HepG2 (cell line): ENCODE measurements around the gene FRMD4A. TPM values are rescaled to one million over a fixed set of nuclear protein-coding genes. Genes with fewer than 3 reads are reported as not detected.

Experiments used
- ATAC-seq: fragments of 200-7000 bp; cut with Tn5 transposase; 3 replicates; pipeline ENCODE4 v1.9.1; 2020; ENCODE audit warnings: mild to moderate bottlenecking, moderate library complexity
- BruUV-seq: library from RNA; stranded (reverse); fragments of 400-500 nt; replicated peaks from 2 replicates; lab custom pipeline; 2021; lab: Mats Ljungman, UMichigan
- CTCF ChIA-PET: fragments of 300-600 bp; formaldehyde crosslinking; extraction: SDS; loops from one replicate; lab custom pipeline; 2021; ENCODE audit warnings: low total read pairs, inconsistent platforms, low intra/inter-chr PET ratio; lab: Yijun Ruan, JAX
- POLR2A ChIA-PET: fragments of 350-600 bp; sonication (Branson Sonifier 250); formaldehyde crosslinking; loops from one replicate; lab custom pipeline; 2020; ENCODE audit warnings: antibody characterized with exemption, inconsistent platforms; lab: Yijun Ruan, JAX
- DNase-seq: peaks from one replicate; pipeline ENCODE4 v3.0.0-alpha.2; 2015; ENCODE audit warnings: low spot score
- FAIRE-seq: peaks from 3 replicates; lab custom pipeline; 2011; peaks lifted over from hg19 to GRCh38; lab: Jason Lieb, UNC
- H2AFZ ChIP-seq: one replicate; pipeline ENCODE4 v1.6.1; 2011; ENCODE audit warnings: low read length, inconsistent platforms
- H3K27ac ChIP-seq: fragments of 300-600 bp; 3 replicates; pipeline ENCODE4 v1.8.0; 2011; ENCODE audit warnings: mixed run types, mild to moderate bottlenecking, mixed read lengths, low read length, inconsistent platforms; ENCODE audit not compliant: insufficient read depth; ENCODE audit errors: extremely low read length
- H3K27me3 ChIP-seq, 2 experiments: fragments of 200-600 bp in 1 of 2; 2 replicates in 1 of 2; 3 replicates in 1 of 2; pipeline versions ENCODE4 v1.6.0 to v1.8.0; 2011; ENCODE audit warnings: low read length in 2 of 2, mild to moderate bottlenecking in 2 of 2, moderate library complexity in 2 of 2, inconsistent platforms in 1 of 2; ENCODE audit not compliant: insufficient read depth in 2 of 2, control insufficient read depth in 1 of 2
- H3K36me3 ChIP-seq, 2 experiments: fragments of 200-600 bp in 1 of 2; replicated peaks in 1 of 2; 2 replicates in 1 of 2; 3 replicates in 1 of 2; pipeline versions ENCODE4 v1.5.1 to v1.8.0; 2011; ENCODE audit warnings: low read length in 2 of 2, inconsistent platforms in 1 of 2; ENCODE audit not compliant: insufficient read depth in 2 of 2, control insufficient read depth in 1 of 2
- H3K4me1 ChIP-seq: 2 replicates; pipeline ENCODE4 v1.5.1; 2012; ENCODE audit warnings: low read length, inconsistent platforms; ENCODE audit not compliant: insufficient read depth
- H3K4me2 ChIP-seq: 2 replicates; pipeline ENCODE4 v1.6.0; 2011; ENCODE audit warnings: low read depth, low read length, inconsistent platforms
- H3K4me3 ChIP-seq, 3 experiments: fragments of 200-600 bp in 1 of 3; sonication (generic), shearing (Covaris generic) in 1 of 3; replicated peaks in 1 of 3; 2 replicates each; pipeline ENCODE4 v1.5.1; 2011 to 2016; ENCODE audit warnings: low read length in 3 of 3, inconsistent platforms in 2 of 3, low read depth in 2 of 3, mild to moderate bottlenecking in 2 of 3, control low read depth in 1 of 3, mixed read lengths in 1 of 3; ENCODE audit not compliant: insufficient read depth in 1 of 3
- H3K79me2 ChIP-seq: one replicate; pipeline ENCODE4 v1.6.1; 2011; ENCODE audit warnings: low read length, inconsistent platforms; ENCODE audit not compliant: insufficient read depth
- H3K9ac ChIP-seq: 2 replicates; pipeline ENCODE4 v1.6.0; 2011; ENCODE audit warnings: mild to moderate bottlenecking, low read depth, low read length, inconsistent platforms; ENCODE audit not compliant: insufficient read depth
- H3K9me3 ChIP-seq: 2 replicates; pipeline ENCODE4 v1.5.1; 2012; ENCODE audit warnings: mild to moderate bottlenecking, low read length
- H4K20me1 ChIP-seq: 2 replicates; pipeline ENCODE4 v1.6.0; 2011; ENCODE audit warnings: inconsistent platforms, mild to moderate bottlenecking, low read length, moderate library complexity; ENCODE audit not compliant: insufficient read depth
- CREBL2 ChIP-seq: sonication (generic); formaldehyde crosslinking; IDR thresholded peaks from 2 replicates; pipeline ENCODE4 v1.8.1; 2023; ENCODE audit warnings: missing genetic modification reagents, mild to moderate bottlenecking, borderline replicate concordance
- HDAC6 ChIP-seq: fragments of 200-600 bp; sonication (generic); IDR thresholded peaks from 2 replicates; pipeline ENCODE4 v1.7.0; 2017; ENCODE audit warnings: mild to moderate bottlenecking, antibody characterized with exemption, low read length, low read depth
- KDM1A ChIP-seq: IDR thresholded peaks from 2 replicates; pipeline ENCODE4 v1.6.1; 2016; ENCODE audit warnings: missing compliant biosample characterization
- ZNF24 ChIP-seq: fragments of 450-650 bp; IDR thresholded peaks from 2 replicates; pipeline ENCODE4 v1.6.1; 2017; ENCODE audit warnings: antibody characterized with exemption, mild to moderate bottlenecking
- WGBS: methylation state at CpG from one replicate; pipeline ENCODE4 v1.1.6; 2017; ENCODE audit warnings: low lambda C conversion rate; 5-methylcytosine and 5-hydroxymethylcytosine counted together
- in situ Hi-C: cut with HindIII; loops from 2 replicates; pipeline ENCODE4 v1.10.0; 2017; ENCODE audit warnings: low pct_unique_long_range_greater_than_20kb; ENCODE audit not compliant: extremely low pct_ligation_motif_present
- intact Hi-C: fragments of 100-400 bp; cut with micrococcal nuclease; formaldehyde crosslinking; loops from one replicate; pipeline ENCODE4 v1.10.0; 2022; ENCODE audit not compliant: unreplicated experiment
- polyA plus RNA-seq, 8 experiments: library from polyadenylated mRNA; depleted of rRNA in 3 of 8; stranded (reverse) in 7 of 8; unstranded in 1 of 8; fragments of >200 nt; fragmentation: Illumina TruSeq in 4 of 8; extraction: Trizol in 4 of 8; gene quantifications; 2 replicates each; pipeline versions ENCODE4 v1.2.1 to v1.2.3, GENCODE V29; 2011 to 2016; ENCODE audit warnings: low read depth in 4 of 8, missing spikeins in 1 of 8, mixed read lengths in 1 of 8; ENCODE audit not compliant: insufficient read depth in 1 of 8
- total RNA-seq, 5 experiments: library from RNA; depleted of rRNA; stranded (reverse); fragments of >200 nt; fragmentation: Illumina TruSeq; extraction: Trizol; gene quantifications; 2 replicates each; pipeline ENCODE4 v1.2.3, GENCODE V29; 2016; ENCODE audit warnings: low read depth in 1 of 5

The FRMD4A gene
- total and polyA plus RNA-seq, 2 of the 13 experiments (the other 11 are each of a cell fraction or from before 2014, with no cell fraction given) = 0.09 to 0.26 TPM

GRCh38 chr10:13794992-13795612 is 535.6 kb downstream of the FRMD4A start:
- ChIA-PET POLR2A (no interaction called here), CTCF (no interaction called here)
- no peak for DNase-seq
- no peak for ATAC-seq
- Histone ChIP-seq H4K20me1 (no peaks in the 10 kb centered on the region), H3K9me3 (no peaks in the 10 kb centered on the region), H2AFZ (no peak overlapping the region), H3K4me2 (no peak overlapping the region), H3K27me3 (peaks cover 3 to 20% of the 10 kb centered on the region in 2 experiments; a peak in 3 of 5 replicates), H3K4me1 (peaks cover 11% of the 10 kb centered on the region; the same call in 1 of the 2 replicates), H3K79me2 (no peaks in the 10 kb centered on the region), H3K27ac (no peak overlapping the region), H3K9ac (no peak overlapping the region), H3K4me3 (no peak overlapping the region), H3K36me3 (no peaks in the 10 kb centered on the region)
- intact Hi-C loops = no loop called here
- WGBS = 45% methylated on average over 6 of the region's 6 CpGs
- no TSS peak for BruUV-seq
- TF ChIP-seq KDM1A (CRISPR knock-in tag) = no peak
- in situ Hi-C loops = no loop called here
- no peak for FAIRE-seq

- no TSS peak for BruUV-seq
- FAIRE-seq = no peak
- 40% methylated on average over 1 of the region's 5 CpGs for WGBS
Measured at GRCh38 chr10:13792006-13792405, 538.7 kb downstream of the FRMD4A start.

More at GRCh38 chr10:13792006-13792405, 538.7 kb downstream of the FRMD4A start:
- H3K27ac ChIP-seq = no peak overlapping the region
- intact Hi-C loops = no loop called here
- peaks cover 2 to 29% of the 10 kb centered on the region in 2 experiments; a peak in 2 of 5 replicates for H3K27me3 ChIP-seq
- no peaks in the 10 kb centered on the region for H3K36me3 ChIP-seq
- H3K9ac ChIP-seq = no peak overlapping the region
- no peak overlapping the region for H3K4me3 ChIP-seq
- no peak for DNase-seq
- in situ Hi-C loops = no loop called here
- no peaks in the 10 kb centered on the region for H3K9me3 ChIP-seq
- H4K20me1 ChIP-seq = no peaks in the 10 kb centered on the region
- TF ChIP-seq CREBL2 (CRISPR knock-in tag) (no peak), ZNF24 (no peak), HDAC6 (no peak)
- TF ChIP-seq, all 625 proteins: peak for 0
- CTCF ChIA-PET = no interaction called here
- Histone ChIP-seq H3K79me2 (no peaks in the 10 kb centered on the region), H3K4me2 (no peak overlapping the region), H3K4me1 (peaks cover 11% of the 10 kb centered on the region; the same call in 1 of the 2 replicates), H2AFZ (no peak overlapping the region)
- POLR2A ChIA-PET = no interaction called here
- no peak for ATAC-seq
